ENCODE measurements around the gene ORM2. TPM values are rescaled to one million over a fixed set of nuclear protein-coding genes. Genes with fewer than 3 reads are reported as not detected.

ORM2 gene
- total and polyA plus RNA-seq, 2 donors (not counting 1 experiment from before 2014, with no cell fraction given) = not detected

DNA sequence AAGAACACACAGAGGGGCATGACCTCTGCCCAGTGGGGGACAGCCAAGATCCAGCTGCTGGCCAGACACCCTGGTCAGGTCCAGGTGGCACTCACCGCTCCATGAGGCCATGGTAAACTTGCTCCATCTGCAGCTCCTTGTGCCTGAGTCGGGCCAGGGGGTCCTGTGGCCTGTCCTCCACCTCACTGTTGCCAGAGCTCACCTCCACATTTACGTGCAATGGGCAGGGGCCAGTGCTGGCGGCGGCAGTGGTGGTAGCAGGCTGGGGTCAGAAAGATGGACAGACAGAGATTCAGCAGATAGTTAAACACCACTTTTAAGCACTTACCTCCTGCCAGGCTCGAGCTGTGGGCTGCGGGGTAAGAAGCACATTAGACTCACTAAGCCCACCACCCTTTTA, 30.1 kb downstream of the ORM2 start:
- Histone ChIP-seq H2AFZ (ENCODE audit: insufficient read depth, low read depth, low read length, poor library complexity, severe bottlenecking) (no peak overlapping the region), H3K79me2 (ENCODE audit: control insufficient read depth, insufficient read depth, low read length) (peaks cover 87% of the 10 kb centered on the region), H3K27ac (ENCODE audit: low read length in 2 of 2) (peak overlapping the region in 1 of 2 donors; percentile 47), H3K9ac (ENCODE audit: low read length) (no peak overlapping the region), H3K4me2 (replicated peaks; ENCODE audit: low read depth, low read length, poor library complexity, severe bottlenecking) (no peak overlapping the region), H3K9me3 (ENCODE audit: control extremely low read depth in 1 of 3, control insufficient read depth in 2 of 3, insufficient read depth in 1 of 3, low read length in 2 of 3) (no peaks in the 10 kb centered on the region), H3K36me3 (replicated peaks in 1 of 2; ENCODE audit: control extremely low read depth in 1 of 2, control insufficient read depth in 1 of 2, extremely low read depth in 1 of 2, insufficient read depth in 2 of 2, low read length in 1 of 2) (peaks cover 13 to 99% of the 10 kb centered on the region in 2 experiments), H4K20me1 (ENCODE audit: control insufficient read depth, insufficient read depth, low read length, poor library complexity, severe bottlenecking) (peaks cover 70% of the 10 kb centered on the region), H3K27me3 (replicated peaks in 1 of 4; ENCODE audit: control extremely low read depth in 1 of 4, control insufficient read depth in 3 of 4, insufficient read depth in 4 of 4, low read length in 3 of 4) (no peaks in the 10 kb centered on the region), H3K4me1 (ENCODE audit: control insufficient read depth in 2 of 2, insufficient read depth in 2 of 2, low read length in 2 of 2) (peaks cover 23 to 33% of the 10 kb centered on the region in 2 donors), H3K4me3 (ENCODE audit: control extremely low read depth in 1 of 5, extremely low read depth in 1 of 5, insufficient read depth in 1 of 5, low read depth in 2 of 5, low read length in 4 of 5) (no peak overlapping the region)
- ATAC-seq (ENCODE audit: low read depth) = no peak
- Mint-ChIP-seq H3K4me3 (no peak overlapping the region), H3K4me1 (peaks cover 33% of the 10 kb centered on the region), H3K27ac (peak overlapping the region; percentile 80), H3K27me3 (no peaks in the 10 kb centered on the region), H3K9me3 (ENCODE audit: insufficient read depth) (peaks cover 2% of the 10 kb centered on the region)
- TF ChIP-seq EZH2 (IDR thresholded peaks at IDR 0.05; ENCODE audit: borderline replicate concordance, insufficient read depth, low read depth, low read length, poor library complexity, severe bottlenecking) (no peak), CTCF (IDR thresholded peaks at IDR 0.05) (no peak)
- ChIA-PET CTCF (no interaction called here), POLR2A (no interaction called here)
- WGBS (ENCODE audit: insufficient coverage) = 100% methylated on average over 2 of the region's 7 CpGs
- intact Hi-C loops (cut with micrococcal nuclease) = loop anchor here (5.0 kb wide), 1 partner anchor 38 kb away; no protein-coding TSS in a partner anchor
- DNase-seq = no peak

- Histone ChIP-seq H3K9me3 (ENCODE audit: control extremely low read depth in 1 of 3, control insufficient read depth in 2 of 3, insufficient read depth in 1 of 3, low read length in 2 of 3) (no peaks in the 10 kb centered on the region), H3K4me3 (ENCODE audit: control extremely low read depth in 1 of 5, extremely low read depth in 1 of 5, insufficient read depth in 1 of 5, low read depth in 2 of 5, low read length in 4 of 5) (no peak overlapping the region), H2AFZ (ENCODE audit: insufficient read depth, low read depth, low read length, poor library complexity, severe bottlenecking) (no peak overlapping the region), H3K4me1 (ENCODE audit: control insufficient read depth in 2 of 2, insufficient read depth in 2 of 2, low read length in 2 of 2) (peaks cover 39 to 51% of the 10 kb centered on the region in 2 donors), H3K27me3 (replicated peaks in 1 of 4; ENCODE audit: control extremely low read depth in 1 of 4, control insufficient read depth in 3 of 4, insufficient read depth in 4 of 4, low read length in 3 of 4) (no peaks in the 10 kb centered on the region), H3K9ac (ENCODE audit: low read length) (no peak overlapping the region), H3K27ac (ENCODE audit: low read length in 2 of 2) (peak overlapping the region; percentile 26 to 75), H3K4me2 (replicated peaks; ENCODE audit: low read depth, low read length, poor library complexity, severe bottlenecking) (no peak overlapping the region), H4K20me1 (ENCODE audit: control insufficient read depth, insufficient read depth, low read length, poor library complexity, severe bottlenecking) (peaks cover 58% of the 10 kb centered on the region), H3K79me2 (ENCODE audit: control insufficient read depth, insufficient read depth, low read length) (peaks cover 83% of the 10 kb centered on the region), H3K36me3 (replicated peaks in 1 of 2; ENCODE audit: control extremely low read depth in 1 of 2, control insufficient read depth in 1 of 2, extremely low read depth in 1 of 2, insufficient read depth in 2 of 2, low read length in 1 of 2) (peaks cover 13 to 93% of the 10 kb centered on the region in 2 experiments)
- TF ChIP-seq EZH2 (IDR thresholded peaks at IDR 0.05; ENCODE audit: borderline replicate concordance, insufficient read depth, low read depth, low read length, poor library complexity, severe bottlenecking) (no peak), CTCF (IDR thresholded peaks at IDR 0.05) (no peak)
- no peak overlapping the region for H3K4me3 Mint-ChIP-seq
- intact Hi-C loops (cut with micrococcal nuclease) = loop anchor here (5.0 kb wide), 1 partner anchor 36 kb away; no protein-coding TSS in a partner anchor
- peaks cover 47% of the 10 kb centered on the region for H3K4me1 Mint-ChIP-seq
- POLR2A ChIA-PET = interaction anchor here (0.6 to 8.6 kb wide), 2 partner anchors 25 to 421 kb away, joined by 9 to 108 read pairs; partner anchors contain the start of gene AKNA
- no peak for DNase-seq
- CTCF ChIA-PET = interaction anchor here (0.9 to 2.6 kb wide), 3 partner anchors 9 to 27 kb away, joined by 3 to 7 read pairs (median 6); partner anchors contain the start of gene AKNA
- peaks cover 3% of the 10 kb centered on the region for H3K9me3 Mint-ChIP-seq (ENCODE audit: insufficient read depth)
- no peaks in the 10 kb centered on the region for H3K27me3 Mint-ChIP-seq
- peak overlapping the region; percentile 80 for H3K27ac Mint-ChIP-seq
- WGBS (ENCODE audit: insufficient coverage) = 95% methylated on average over 7 of the region's 7 CpGs
- ATAC-seq (ENCODE audit: low read depth) = no peak
Observed at GRCh38 chr9:114361542-114361941, 31.9 kb downstream of the ORM2 start.
